K562 (cell line): ENCODE results near the gene LGALS8. TPM values are rescaled to one million over a fixed set of nuclear protein-coding genes. Genes with fewer than 3 reads are reported as not detected.

Experiments
- BMI1 ChIP-seq: fragments of 150-350 bp; IDR thresholded peaks from 2 replicates; pipeline ENCODE4 v1.6.1; 2014; ENCODE audit warnings: low read length
- BRF2 ChIP-seq: IDR thresholded peaks from 3 replicates; pipeline ENCODE4 v1.6.1; 2011; ENCODE audit warnings: borderline replicate concordance, mild to moderate bottlenecking; ENCODE audit not compliant: insufficient read length, insufficient read depth
- PKNOX1 ChIP-seq: fragments of 450-650 bp; IDR thresholded peaks from 2 replicates; pipeline ENCODE4 v1.6.1; 2016
- POLR2AphosphoS2 ChIP-seq: IDR thresholded peaks from 2 replicates; pipeline ENCODE4 v1.6.1; 2012; ENCODE audit warnings: low read length, improper control_type of control experiment
- RBM22 ChIP-seq: fragments of 200-400 bp; formaldehyde crosslinking; IDR thresholded peaks from 2 replicates; pipeline ENCODE4 v1.6.1; 2018; ENCODE audit warnings: low read length, low read depth; ENCODE audit not compliant: poor library complexity, severe bottlenecking
- ZNF134 ChIP-seq: fragments of 250-450 bp; sonication (Bioruptor Pico); conservative IDR thresholded peaks from 2 replicates; pipeline ENCODE4 v1.4.0; 2020
- ZNF407 ChIP-seq: fragments of 450-650 bp; IDR thresholded peaks from 2 replicates; pipeline ENCODE4 v1.6.1; 2016; ENCODE audit warnings: low read depth
- ZNF436 ChIP-seq: fragments of 250-450, 450-650 bp; sonication (Bioruptor Pico); formaldehyde crosslinking; IDR thresholded peaks from 2 replicates; pipeline ENCODE4 v1.7.0; 2020; ENCODE audit warnings: mild to moderate bottlenecking
- polyA plus RNA-seq, 8 experiments: library from polyadenylated mRNA; depleted of rRNA in 4 of 8; stranded (reverse) in 5 of 8; unstranded in 3 of 8; fragments of >200 nt; fragmentation: Nextera tagmentation in 2 of 8; fragmentation: Illumina TruSeq in 1 of 8; extraction: Ambion mirVana in 2 of 8; extraction: Trizol in 1 of 8; gene quantifications; 2 replicates each; pipeline versions ENCODE4 v1.2.1 to v1.2.3, GENCODE V29; 2011 to 2014; ENCODE audit warnings: inconsistent platforms in 1 of 8, missing spikeins in 1 of 8
- total RNA-seq, 7 experiments: library from RNA; depleted of rRNA in 6 of 7; stranded (reverse); fragments of >200 nt in 6 of 7; fragmentation: Illumina TruSeq in 2 of 7; extraction: Trizol in 2 of 7; gene quantifications; 2 replicates each; pipeline versions ENCODE4 v1.2.1 to v1.2.3, GENCODE V29; 2011 to 2021; ENCODE audit warnings: low replicate concordance in 1 of 7

Gene LGALS8
- total and polyA plus RNA-seq, 9 of the 15 experiments (the other 6 are each of a cell fraction or from before 2014, with no cell fraction given) = 57.4 to 87.7 (median 70.3) TPM

GRCh38 chr1:236530286-236530685, 6.5 kb downstream of the LGALS8 start (continued):
- no peak for TF ChIP-seq ZNF407
- no peak for TF ChIP-seq PKNOX1
- TF ChIP-seq BRF2 = no peak
- no peak for TF ChIP-seq ZNF436 (CRISPR knock-in tag)
- TF ChIP-seq POLR2AphosphoS2 = no peak
- no peak for TF ChIP-seq RBM22
- TF ChIP-seq ZNF134 (CRISPR knock-in tag) = no peak
- TF ChIP-seq BMI1 = no peak
